HEK293T (cell line): ENCODE measurements around the gene SLC38A1.

Experiments
- CTCF ChIA-PET: fragments of 350-600 bp; formaldehyde crosslinking; extraction: SDS; loops from one replicate; lab custom pipeline; 2021; ENCODE audit warnings: antibody characterized with exemption, inconsistent platforms; lab: Yijun Ruan, JAX
- POLR2A ChIA-PET: fragments of 350-600 bp; formaldehyde crosslinking; extraction: SDS; loops from one replicate; lab custom pipeline; 2020; ENCODE audit warnings: antibody characterized with exemption, inconsistent platforms; lab: Yijun Ruan, JAX
- DNase-seq: peaks from one replicate; pipeline ENCODE4 v3.0.0; 2012; ENCODE audit warnings: mixed read lengths; ENCODE audit errors: extremely low spot score
- ARNT ChIP-seq: fragments of 450-650 bp; IDR thresholded peaks from 2 replicates; pipeline ENCODE4 v1.6.1; 2017; ENCODE audit warnings: mild to moderate bottlenecking
- BHLHE40 ChIP-seq: fragments of 450-650 bp; IDR thresholded peaks from 2 replicates; pipeline ENCODE4 v1.6.1; 2016; ENCODE audit warnings: mild to moderate bottlenecking, moderate library complexity, borderline replicate concordance
- CTBP1 ChIP-seq: fragments of 450-650 bp; IDR thresholded peaks from 2 replicates; pipeline ENCODE4 v1.6.1; 2016; ENCODE audit warnings: borderline replicate concordance
- ELF4 ChIP-seq: fragments of 450-650 bp; IDR thresholded peaks from 2 replicates; pipeline ENCODE4 v1.6.1; 2017; ENCODE audit warnings: antibody characterized with exemption
- FOXA1 ChIP-seq: fragments of 450-650 bp; IDR thresholded peaks from 2 replicates; pipeline ENCODE4 v1.6.1; 2016; ENCODE audit warnings: mild to moderate bottlenecking
- FOXK2 ChIP-seq: fragments of 450-650 bp; IDR thresholded peaks from 2 replicates; pipeline ENCODE4 v1.6.1; 2016; ENCODE audit warnings: mild to moderate bottlenecking
- FOXM1 ChIP-seq: fragments of 450-650 bp; IDR thresholded peaks from 2 replicates; pipeline ENCODE4 v1.6.1; 2017; ENCODE audit warnings: mild to moderate bottlenecking, borderline replicate concordance
- HDGF ChIP-seq: fragments of 450-650 bp; IDR thresholded peaks from 2 replicates; pipeline ENCODE4 v1.6.1; 2017; ENCODE audit warnings: antibody characterized with exemption, borderline replicate concordance
- L3MBTL2 ChIP-seq: fragments of 450-650 bp; conservative IDR thresholded peaks from 2 replicates; pipeline ENCODE4 v1.6.1; 2016; ENCODE audit warnings: mild to moderate bottlenecking
- LEF1 ChIP-seq: fragments of 450-650 bp; IDR thresholded peaks from 2 replicates; pipeline ENCODE4 v1.6.1; 2017; ENCODE audit warnings: mild to moderate bottlenecking, borderline replicate concordance
- NFRKB ChIP-seq: fragments of 450-650 bp; IDR thresholded peaks from 2 replicates; pipeline ENCODE4 v1.6.1; 2016; ENCODE audit warnings: mild to moderate bottlenecking, moderate library complexity
- PKNOX1 ChIP-seq: fragments of 450-650 bp; IDR thresholded peaks from 2 replicates; pipeline ENCODE4 v1.6.1; 2016
- SP1 ChIP-seq: fragments of 450-650 bp; IDR thresholded peaks from 2 replicates; pipeline ENCODE4 v1.6.1; 2017
- SUZ12 ChIP-seq: fragments of 450-650 bp; IDR thresholded peaks from 2 replicates; pipeline ENCODE4 v1.6.1; 2016; ENCODE audit warnings: mild to moderate bottlenecking
- TARDBP ChIP-seq: fragments of 450-650 bp; IDR thresholded peaks from 2 replicates; pipeline ENCODE4 v1.6.1; 2016
- ZNF384 ChIP-seq: fragments of 450-650 bp; IDR thresholded peaks from 2 replicates; pipeline ENCODE4 v1.6.1; 2016

Gene SLC38A1

GRCh38 chr12:46188170-46188569 is 80.7 kb downstream of the SLC38A1 start:
- no peak for DNase-seq
- CTCF ChIA-PET: no interaction called here
- TF ChIP-seq SUZ12 (no peak), FOXA1 (no peak), SP1 (no peak), HDGF (no peak), ARNT (no peak), FOXM1 (no peak), ELF4 (no peak), CTBP1 (no peak), NFRKB (no peak), ZNF384 (no peak), L3MBTL2 (no peak), FOXK2 (no peak)

GRCh38 chr12:46187023-46187422 is 81.8 kb downstream of the SLC38A1 start:
- CTCF ChIA-PET: no interaction called here
- POLR2A ChIA-PET: no interaction called here
- TF ChIP-seq SUZ12 (no peak), TARDBP (no peak), ELF4 (no peak), FOXK2 (no peak), LEF1 (no peak), L3MBTL2 (no peak), PKNOX1 (no peak), FOXA1 (no peak)
- no peak for DNase-seq

More at GRCh38 chr12:46188170-46188569, 80.7 kb downstream of the SLC38A1 start:
- POLR2A ChIA-PET: no interaction called here

- CTCF ChIA-PET: no interaction called here
- POLR2A ChIA-PET: no interaction called here
- no peak for TF ChIP-seq SUZ12
- TF ChIP-seq ELF4: no peak
- no peak for TF ChIP-seq NFRKB
- no peak for TF ChIP-seq PKNOX1
- TF ChIP-seq FOXM1: no peak
- TF ChIP-seq SP1: no peak
- TF ChIP-seq ZNF384: no peak
- no peak for TF ChIP-seq CTBP1
- no peak for TF ChIP-seq TARDBP
- no peak for TF ChIP-seq FOXK2
- no peak for TF ChIP-seq L3MBTL2
- no peak for TF ChIP-seq HDGF
- TF ChIP-seq LEF1: no peak
- no peak for TF ChIP-seq ARNT
- no peak for TF ChIP-seq BHLHE40
- no peak for TF ChIP-seq FOXA1
- no peak for DNase-seq
These were observed 82.8 kb downstream of the SLC38A1 start for GRCh38 chr12:46186088-46186487.

- DNase-seq: no peak
- TF ChIP-seq TARDBP: no peak
- TF ChIP-seq ZNF384: no peak
- no peak for TF ChIP-seq PKNOX1
- TF ChIP-seq NFRKB: no peak
- TF ChIP-seq ARNT: no peak
- TF ChIP-seq ELF4: no peak
- no peak for TF ChIP-seq SP1
- no peak for TF ChIP-seq FOXM1
- TF ChIP-seq HDGF: no peak
- no peak for TF ChIP-seq SUZ12
- no peak for TF ChIP-seq LEF1
- TF ChIP-seq BHLHE40: no peak
- no peak for TF ChIP-seq L3MBTL2
- TF ChIP-seq FOXA1: no peak
- TF ChIP-seq CTBP1: no peak
- no peak for TF ChIP-seq FOXK2
- ChIA-PET POLR2A (no interaction called here), CTCF (no interaction called here)
These were observed 83.2 kb downstream of the SLC38A1 start for GRCh38 chr12:46185686-46186085.

GRCh38 chr12:46184798-46185595 is 83.8 kb downstream of the SLC38A1 start:
- TF ChIP-seq SP1 (no peak), ARNT (no peak)
- no peak for DNase-seq
- CTCF ChIA-PET: no interaction called here
- POLR2A ChIA-PET: no interaction called here

GRCh38 chr12:46183112-46183511 is 85.7 kb downstream of the SLC38A1 start:
- ChIA-PET CTCF (no interaction called here), POLR2A (no interaction called here)
- no peak for TF ChIP-seq SP1
- no peak for TF ChIP-seq CTBP1
- no peak for TF ChIP-seq BHLHE40
- no peak for TF ChIP-seq LEF1
- TF ChIP-seq L3MBTL2: no peak
- TF ChIP-seq SUZ12: no peak
- no peak for TF ChIP-seq NFRKB
- no peak for TF ChIP-seq FOXM1
- no peak for TF ChIP-seq FOXK2
- no peak for DNase-seq

GRCh38 chr12:46181465-46181864 is 87.4 kb downstream of the SLC38A1 start:
- DNase-seq: no peak
- CTCF ChIA-PET: no interaction called here
- POLR2A ChIA-PET: no interaction called here
- TF ChIP-seq FOXA1: no peak
- no peak for TF ChIP-seq PKNOX1
- TF ChIP-seq ZNF384: no peak
- no peak for TF ChIP-seq FOXM1
- no peak for TF ChIP-seq HDGF
- no peak for TF ChIP-seq SP1
- TF ChIP-seq ELF4: no peak
- no peak for TF ChIP-seq NFRKB
- TF ChIP-seq BHLHE40: no peak
